ENCODE measurements around the gene CENPI.
"Not testable (repeated sequence)": the region's sequence is repeated elsewhere in the genome, so short reads cannot be mapped to it uniquely, and the experiment has no call there.

CENPI gene, protein sequence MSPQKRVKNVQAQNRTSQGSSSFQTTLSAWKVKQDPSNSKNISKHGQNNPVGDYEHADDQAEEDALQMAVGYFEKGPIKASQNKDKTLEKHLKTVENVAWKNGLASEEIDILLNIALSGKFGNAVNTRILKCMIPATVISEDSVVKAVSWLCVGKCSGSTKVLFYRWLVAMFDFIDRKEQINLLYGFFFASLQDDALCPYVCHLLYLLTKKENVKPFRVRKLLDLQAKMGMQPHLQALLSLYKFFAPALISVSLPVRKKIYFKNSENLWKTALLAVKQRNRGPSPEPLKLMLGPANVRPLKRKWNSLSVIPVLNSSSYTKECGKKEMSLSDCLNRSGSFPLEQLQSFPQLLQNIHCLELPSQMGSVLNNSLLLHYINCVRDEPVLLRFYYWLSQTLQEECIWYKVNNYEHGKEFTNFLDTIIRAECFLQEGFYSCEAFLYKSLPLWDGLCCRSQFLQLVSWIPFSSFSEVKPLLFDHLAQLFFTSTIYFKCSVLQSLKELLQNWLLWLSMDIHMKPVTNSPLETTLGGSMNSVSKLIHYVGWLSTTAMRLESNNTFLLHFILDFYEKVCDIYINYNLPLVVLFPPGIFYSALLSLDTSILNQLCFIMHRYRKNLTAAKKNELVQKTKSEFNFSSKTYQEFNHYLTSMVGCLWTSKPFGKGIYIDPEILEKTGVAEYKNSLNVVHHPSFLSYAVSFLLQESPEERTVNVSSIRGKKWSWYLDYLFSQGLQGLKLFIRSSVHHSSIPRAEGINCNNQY

DNA sequence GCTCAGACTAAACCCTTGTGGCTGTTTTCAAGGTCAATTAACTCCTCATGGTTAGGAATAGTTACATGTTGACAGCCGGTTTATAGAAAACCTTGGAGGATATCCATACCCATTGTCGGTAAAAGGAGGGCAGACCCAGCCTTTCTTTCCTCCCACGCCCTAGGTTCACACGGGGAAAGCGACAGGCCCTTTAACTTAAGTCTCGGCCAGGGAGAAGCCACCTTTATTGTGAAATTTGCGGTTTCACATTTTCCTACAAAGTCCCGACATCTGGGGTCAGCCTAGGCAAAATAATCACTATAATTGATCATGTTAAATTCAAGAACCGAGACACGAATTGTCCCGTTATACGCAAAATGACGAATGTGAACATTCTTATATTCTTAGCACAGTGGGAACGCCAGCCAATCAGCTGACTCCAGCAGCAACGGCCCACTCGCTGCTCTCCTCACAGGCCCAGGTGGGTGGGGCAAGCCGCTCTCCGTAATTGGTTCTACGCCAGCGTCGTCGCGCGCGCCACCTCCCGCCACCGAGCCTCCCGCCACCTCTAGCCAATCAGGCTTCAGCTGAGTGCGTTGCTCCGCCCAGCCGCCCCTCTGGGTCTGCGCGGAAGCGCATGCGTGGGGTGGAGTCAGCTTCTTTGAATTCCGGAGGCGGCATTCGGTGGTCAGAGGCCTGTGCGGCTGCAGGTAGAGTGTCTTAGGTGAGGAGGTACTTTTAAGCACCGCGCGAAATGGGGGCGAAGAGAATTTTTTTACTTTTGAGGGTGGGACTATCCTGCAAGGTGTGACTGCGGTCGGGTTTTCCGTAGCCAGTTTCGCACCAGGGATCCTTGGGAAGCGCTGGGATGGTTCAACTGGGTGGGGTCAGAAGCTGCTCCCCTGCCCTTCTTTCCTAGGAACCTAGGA, at the start of gene CENPI:
Gene CENPI, plus strand, starts transcription at position 659 of the 908 bp plus-strand sequence. CDS start 2,867 bp downstream, outside the sequence.
- peak; percentile 84 for DNase-seq (ENCODE audit: low spot score)

DNA sequence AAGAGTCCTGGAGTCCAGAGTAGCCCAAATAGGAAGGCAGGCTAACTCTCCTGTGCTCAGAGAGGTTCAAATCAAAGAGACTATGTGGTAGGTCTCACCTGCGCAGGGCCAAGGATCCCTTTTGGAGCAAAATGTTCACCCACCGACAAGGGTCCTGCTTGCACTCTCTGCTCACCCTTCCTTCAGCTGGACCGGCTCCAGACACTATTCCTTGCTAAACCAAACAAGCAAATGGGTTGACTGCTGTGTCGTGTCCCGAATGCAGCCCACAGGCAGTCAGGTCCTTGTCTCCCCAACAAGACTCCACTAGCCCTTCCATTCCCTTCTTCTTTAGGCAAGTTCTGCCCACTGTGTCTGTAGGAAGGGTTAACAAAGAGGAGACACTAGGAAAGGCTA, 46.9 kb upstream of the CENPI start:
- DNase-seq (ENCODE audit: low spot score) = no peak

DNA sequence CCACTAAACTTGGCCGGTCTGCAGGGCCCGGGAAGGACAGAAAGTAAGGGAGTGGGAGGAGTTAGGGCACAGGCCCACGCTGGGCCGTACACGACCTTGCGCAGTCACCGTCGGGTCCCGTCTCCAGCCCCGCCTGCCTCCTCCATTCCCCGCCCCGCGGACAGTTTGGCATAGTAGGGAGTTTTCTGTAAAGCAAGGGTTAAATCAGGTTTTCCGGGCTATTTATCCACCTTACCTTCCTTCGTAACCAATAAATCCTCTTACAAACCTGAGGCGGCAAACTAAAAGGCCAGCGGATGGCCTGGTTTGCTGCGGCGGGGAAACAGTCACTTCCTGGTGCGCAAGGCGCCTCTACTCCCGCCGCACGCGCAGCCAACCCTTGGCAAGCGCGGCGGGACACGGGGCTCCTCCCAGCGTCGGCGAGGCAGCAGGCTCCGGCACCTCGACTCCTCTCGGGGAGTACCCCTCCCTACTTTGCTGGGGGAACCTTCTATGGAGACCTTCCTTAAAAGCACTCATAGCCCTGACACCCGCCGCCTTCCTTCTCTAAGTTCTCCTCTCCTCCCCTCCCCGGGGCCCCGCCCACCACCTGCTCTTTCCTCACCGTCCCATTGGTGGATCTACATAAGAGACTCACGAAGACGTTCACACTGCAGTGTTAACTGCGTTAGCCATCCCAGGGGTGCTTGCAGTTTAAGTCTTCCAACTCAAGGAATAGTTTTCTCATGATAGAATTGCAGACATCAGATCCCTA, 46.3 kb upstream of the CENPI start, which contains the start of gene TRMT2B:
Gene TRMT2B, minus strand, starts transcription at position 563 of the 754 bp plus-strand sequence. CDS start 9,822 bp downstream, outside the sequence.
- peak; percentile 76 for DNase-seq (ENCODE audit: low spot score)

DNA sequence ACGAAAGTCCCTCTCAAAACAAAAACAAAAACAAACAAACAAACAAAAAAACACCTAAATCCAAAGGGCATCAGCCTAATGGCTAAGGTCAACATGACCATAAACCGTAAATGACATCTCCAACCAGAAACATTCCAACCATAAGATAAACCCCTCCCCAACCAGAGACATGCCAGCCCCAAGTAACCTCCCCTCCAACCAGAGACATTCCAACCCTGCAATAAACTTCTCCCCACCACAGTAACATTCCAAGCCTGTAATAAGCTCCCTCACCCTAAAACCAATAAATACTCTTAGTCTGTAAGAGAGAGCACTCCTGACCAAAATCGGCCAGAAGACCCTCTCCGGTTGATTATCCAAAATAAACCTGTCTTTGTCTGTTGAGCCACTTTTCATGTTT, 41.5 kb upstream of the CENPI start:
- DNase-seq (ENCODE audit: low spot score) = not testable (repeated sequence)

DNA sequence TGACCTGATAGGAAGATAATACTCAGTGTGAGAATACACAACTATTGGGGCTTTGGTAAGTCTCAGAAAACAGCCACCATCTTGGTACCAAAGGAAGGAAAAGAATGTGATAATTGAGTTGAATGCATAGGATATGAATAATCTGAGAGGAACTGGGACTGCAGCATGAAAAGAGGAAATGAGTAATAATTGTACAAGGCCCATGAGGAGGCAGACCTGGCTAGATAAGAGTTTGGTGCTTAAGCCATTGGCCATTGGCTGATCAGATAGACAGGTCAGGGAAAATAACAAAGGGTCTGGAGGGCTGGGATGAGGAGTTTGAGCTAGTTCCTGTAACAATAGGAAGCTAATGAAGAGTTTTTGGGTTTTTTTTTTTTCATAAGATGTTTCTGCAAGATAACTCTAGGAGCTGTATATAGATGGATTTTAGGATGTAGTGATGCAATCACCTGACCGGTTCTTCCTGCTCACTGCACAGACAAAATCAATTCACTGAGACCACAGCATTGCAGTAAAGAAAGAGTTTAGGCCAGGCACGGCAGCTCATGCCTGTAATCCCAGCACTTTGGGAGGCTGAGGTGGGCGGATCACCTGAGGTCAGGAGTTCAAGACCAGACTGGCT, 40.8 kb upstream of the CENPI start:
- DNase-seq (ENCODE audit: low spot score) = no peak

DNA sequence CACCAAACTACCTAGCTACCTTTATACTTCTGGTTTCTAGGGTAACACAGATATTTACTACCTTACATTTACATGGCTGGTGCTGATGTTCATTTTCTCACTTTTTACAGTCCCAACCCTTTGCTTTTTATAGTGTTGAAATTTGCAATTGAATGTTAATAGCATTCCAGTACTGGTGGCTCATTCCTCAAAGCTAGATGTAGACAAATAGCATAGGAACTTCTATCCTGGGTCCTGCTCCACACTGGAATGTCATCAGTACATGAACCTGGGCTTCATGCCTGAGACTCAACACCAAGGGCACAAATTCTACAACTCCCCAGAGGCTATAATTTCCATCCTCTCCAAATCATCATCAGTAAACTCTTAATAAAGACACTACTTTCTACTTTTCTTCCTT, 35.8 kb upstream of the CENPI start:
- DNase-seq (ENCODE audit: low spot score) = no peak

DNA sequence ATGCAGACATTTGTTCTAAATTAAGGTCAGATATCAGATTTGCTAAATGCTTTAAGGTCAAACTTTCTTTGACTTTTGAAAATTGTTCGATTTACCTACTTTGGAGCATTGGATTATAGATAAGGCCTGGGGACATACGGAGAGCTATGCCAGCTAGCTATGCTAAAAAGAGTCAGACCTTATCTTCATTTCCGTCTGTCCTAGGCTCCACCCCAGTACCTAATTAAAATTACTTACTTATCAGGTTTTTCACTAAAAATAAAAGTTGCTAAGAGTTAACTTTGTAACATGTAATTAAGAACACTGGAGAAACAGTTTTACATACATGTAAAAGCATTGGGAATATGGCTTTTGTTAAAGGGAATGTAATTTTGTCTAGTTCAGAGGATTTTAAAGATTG, 26.4 kb upstream of the CENPI start:
- no peak for DNase-seq (ENCODE audit: low spot score)

DNA sequence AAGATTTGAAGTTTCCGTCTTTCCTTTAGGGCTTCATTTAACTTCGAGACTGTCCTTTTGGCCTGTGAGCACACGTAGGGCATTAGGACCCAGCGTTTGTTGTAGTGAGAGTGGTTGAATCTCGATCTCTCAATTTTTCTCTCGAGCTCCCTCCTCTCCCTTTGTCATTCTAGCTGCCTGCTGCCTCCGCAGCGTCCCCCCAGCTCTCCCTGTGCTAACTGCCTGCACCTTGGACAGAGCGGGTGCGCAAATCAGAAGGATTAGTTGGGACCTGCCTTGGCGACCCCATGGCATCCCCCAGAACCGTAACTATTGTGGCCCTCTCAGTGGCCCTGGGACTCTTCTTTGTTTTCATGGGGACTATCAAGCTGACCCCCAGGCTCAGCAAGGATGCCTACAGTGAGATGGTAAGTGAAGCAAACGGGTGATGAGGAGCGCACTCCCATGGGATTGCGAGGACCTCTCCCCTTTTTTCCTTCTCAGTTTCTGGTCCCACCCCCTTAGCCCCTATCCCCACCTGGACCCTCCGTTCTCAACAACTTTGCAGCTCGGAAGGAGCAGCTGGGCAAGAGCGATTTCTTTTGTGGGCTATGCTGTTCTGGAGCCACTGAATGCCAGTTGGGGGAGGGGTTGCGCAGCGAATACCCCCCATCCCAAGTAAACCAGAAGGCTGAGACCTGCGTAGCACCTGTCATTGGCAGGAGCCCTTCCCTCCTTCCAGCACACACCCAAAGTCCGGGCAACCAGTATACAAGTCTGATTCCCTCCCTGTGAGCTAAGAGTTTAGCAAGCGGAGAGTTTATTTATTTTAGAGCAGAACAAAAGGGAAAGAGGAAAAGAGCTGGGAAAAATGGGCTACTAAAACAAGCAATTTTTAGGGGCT, 19.0 kb upstream of the CENPI start, which contains the start of gene TMEM35A:
Gene TMEM35A, plus strand, starts transcription at position 164 of the 883 bp plus-strand sequence. Its CDS starts 124 bp downstream, at position 288.
- DNase-seq (ENCODE audit: low spot score) = peak; percentile 25

DNA sequence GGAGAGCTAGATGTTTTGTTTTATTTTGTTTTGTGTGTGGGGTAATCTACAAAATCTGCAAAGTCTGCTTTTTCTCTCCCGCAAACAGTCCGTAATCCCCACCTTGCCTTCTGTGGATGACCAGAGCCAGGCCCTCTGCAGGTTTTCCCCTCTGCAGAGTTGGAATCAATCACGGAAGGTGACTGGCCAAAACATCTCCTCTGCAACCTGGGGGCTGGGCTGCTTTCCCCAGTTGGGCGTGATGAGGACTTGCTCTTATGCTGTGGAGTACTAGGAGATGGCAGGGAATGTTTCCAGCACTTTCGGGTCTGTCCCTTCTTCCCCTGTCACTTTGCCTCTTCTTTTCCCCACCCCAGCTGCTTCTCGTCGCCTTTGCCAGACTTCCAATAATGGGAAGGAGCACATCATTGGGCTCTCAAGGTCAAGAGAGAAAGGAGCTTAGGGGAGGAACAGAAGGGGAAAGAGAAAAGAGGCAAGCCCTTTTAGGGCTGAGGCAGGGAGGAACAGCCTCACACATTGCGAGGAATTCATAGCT, 18.2 kb upstream of the CENPI start:
- no peak for DNase-seq (ENCODE audit: low spot score)

DNA sequence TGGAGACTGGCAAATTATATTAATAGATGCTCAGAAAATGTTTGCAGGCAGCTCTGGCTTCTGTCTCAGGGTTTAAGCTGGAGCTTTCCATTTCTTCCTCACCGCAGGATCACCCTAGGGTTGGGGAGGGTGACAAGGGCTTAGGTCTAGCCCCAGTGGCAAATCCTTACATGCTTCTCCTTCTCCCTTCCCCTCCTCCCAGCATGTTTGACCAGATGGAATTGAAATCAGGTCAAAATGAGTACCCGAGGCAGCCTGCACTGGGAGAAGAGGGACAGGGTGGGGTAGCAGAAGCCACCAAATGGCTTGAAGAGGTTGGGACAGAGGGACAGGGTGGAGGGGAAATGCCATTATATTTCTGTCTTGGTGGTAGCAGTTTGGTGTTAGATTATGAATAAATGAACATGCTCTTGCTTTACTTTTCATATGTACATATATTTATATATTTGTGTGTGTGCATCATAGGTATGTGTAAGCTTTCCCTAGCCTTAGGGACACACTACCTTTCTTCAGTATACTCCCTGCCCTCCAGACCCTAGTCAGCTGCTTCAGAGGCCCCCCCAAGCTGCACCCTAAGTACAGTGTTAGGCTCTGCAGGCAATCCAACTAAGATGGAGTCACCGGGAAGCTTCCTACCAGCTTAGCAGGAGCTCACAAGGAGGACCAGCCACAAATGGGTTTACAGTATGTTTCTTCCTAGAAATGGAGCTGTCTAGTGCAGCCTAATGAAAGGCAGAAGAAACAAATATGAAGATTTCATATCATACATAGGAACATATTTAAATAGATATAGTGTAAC, 17.5 kb upstream of the CENPI start:
- no peak for DNase-seq (ENCODE audit: low spot score)

DNA sequence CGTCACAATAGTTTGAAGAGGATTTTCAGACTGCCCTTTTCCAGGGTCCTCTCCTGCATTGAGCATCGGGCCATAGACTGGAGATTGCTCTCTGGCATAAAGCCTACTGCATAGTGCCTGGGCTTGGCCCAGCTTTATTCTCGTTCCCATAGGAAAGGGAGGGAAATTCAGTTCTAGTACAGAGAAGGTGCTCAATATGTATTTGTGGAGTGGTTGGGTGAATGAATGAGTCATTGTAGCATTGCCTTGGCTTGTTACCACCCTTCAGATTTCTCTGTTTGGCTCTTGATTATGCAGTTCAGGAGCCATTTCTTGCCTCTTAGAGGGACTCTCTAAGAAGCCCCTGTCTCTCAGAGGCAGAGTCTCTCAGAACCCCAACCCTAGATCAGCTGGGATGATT, 16.8 kb upstream of the CENPI start:
- no peak for DNase-seq (ENCODE audit: low spot score)

DNA sequence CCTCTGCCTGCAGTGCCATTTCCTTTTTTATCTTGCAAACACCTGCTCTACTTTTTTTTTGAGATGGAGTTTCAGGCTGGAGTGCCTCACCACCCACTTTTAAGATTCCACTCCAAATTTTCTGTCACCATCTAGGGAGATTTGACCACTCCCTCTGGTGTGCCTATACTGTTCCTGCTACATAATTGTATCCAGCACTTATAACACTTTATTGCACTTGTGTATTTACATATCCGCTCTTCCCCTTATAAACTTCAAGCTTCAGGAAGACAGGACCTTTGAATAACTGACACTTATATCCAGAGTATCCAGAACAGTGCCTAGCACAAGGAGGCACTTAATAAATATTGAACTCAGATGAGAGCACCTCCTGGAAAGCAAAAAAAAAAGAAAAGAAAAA, 6.2 kb upstream of the CENPI start:
- DNase-seq (ENCODE audit: low spot score) = no peak

DNA sequence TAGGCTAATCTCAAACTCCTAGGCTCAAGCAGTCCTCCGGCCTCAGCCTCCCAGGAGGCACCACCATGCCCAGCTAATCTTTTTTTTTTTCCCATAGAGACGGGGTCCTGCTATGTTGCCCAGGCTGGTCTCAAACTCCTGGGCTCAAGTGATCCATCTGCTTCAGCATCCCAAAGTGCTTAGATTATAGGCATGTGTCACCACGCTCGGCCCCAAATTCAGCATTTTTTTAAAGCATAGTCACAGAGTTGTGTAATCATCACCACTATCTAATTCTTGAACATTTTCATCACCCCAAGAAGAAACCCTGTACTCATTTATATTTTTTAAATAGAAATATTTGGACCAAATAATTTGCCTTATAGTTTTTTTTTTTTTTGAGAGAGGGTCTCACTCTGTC, 10.3 kb downstream of the CENPI start:
- DNase-seq (ENCODE audit: low spot score) = no peak

DNA sequence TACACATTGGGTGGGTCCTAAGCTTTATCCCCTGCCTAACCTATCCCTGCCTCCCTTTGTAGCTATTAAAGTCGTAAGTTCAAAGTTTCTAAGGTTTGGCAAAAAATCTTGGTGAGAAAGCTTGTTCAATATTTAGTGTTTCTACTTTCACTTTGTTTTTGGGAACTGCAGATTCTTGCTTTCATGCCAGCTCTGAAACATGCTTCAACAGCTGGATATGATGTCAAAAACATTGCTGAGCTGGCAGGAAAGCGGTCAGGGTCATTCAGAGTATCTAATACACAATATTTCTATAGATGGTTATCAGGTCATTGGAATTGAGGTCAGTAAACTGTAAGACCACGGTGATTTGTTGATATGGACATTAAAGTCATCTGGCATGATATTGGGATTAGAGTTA, 19.7 kb downstream of the CENPI start:
- DNase-seq (ENCODE audit: low spot score) = no peak

DNA sequence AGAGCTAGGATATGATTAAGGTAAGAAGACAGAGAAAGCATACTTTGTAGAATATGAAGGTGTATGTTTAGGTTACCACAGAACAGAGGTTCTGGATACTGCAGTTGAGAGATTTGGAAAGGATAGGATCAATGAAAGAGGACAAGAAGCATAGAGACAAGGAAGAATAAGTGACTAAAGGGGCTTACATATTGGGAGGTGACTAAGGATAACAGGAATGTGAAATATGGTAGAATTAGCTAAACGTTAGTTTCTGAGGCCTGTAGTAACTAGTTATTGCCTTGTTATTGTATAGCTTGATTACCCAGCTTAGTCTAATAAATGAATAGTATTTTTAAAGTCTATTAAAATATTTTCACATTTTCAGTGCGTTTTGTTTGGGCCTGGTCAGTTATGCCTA, 38.2 kb downstream of the CENPI start:
- no peak for DNase-seq (ENCODE audit: low spot score)

Measured in pons (tissue), 1 donor.